Hepatocyte (in vitro differentiated cells): ENCODE data around the gene FOXO3. TPM values are rescaled to one million over a fixed set of nuclear protein-coding genes. Genes with fewer than 3 reads are reported as not detected.

ENCODE experiments used
- DNase-seq: peaks from one replicate; pipeline ENCODE4 v3.0.0-alpha.2; 2016; ENCODE audit warnings: low spot score
- H2AFZ ChIP-seq: fragments of 200-600 bp; sonication (generic); 2 replicates; pipeline ENCODE4 v1.6.0; 2016; ENCODE audit warnings: antibody characterized with exemption, mild to moderate bottlenecking
- H3K27ac ChIP-seq: fragments of 200-600 bp; sonication (generic); 2 replicates; pipeline ENCODE4 v1.5.1; 2016; ENCODE audit warnings: mild to moderate bottlenecking
- H3K27me3 ChIP-seq: fragments of 200-600 bp; sonication (generic); 2 replicates; pipeline ENCODE4 v1.6.1; 2016
- H3K36me3 ChIP-seq: fragments of 200-600 bp; sonication (generic); replicated peaks from 2 replicates; pipeline ENCODE4 v1.5.1; 2016; ENCODE audit warnings: low read depth; ENCODE audit not compliant: insufficient read depth
- H3K4me1 ChIP-seq: fragments of 200-600 bp; sonication (generic); 2 replicates; pipeline ENCODE4 v1.5.1; 2016; ENCODE audit warnings: mild to moderate bottlenecking, moderate library complexity; ENCODE audit not compliant: insufficient read depth
- H3K4me2 ChIP-seq: fragments of 200-600 bp; sonication (generic); 2 replicates; pipeline ENCODE4 v1.6.0; 2016
- H3K4me3 ChIP-seq: fragments of 200-600 bp; sonication (generic); 2 replicates; pipeline ENCODE4 v1.5.1; 2016; ENCODE audit warnings: mild to moderate bottlenecking
- H3K79me2 ChIP-seq: fragments of 200-600 bp; sonication (generic); 2 replicates; pipeline ENCODE4 v1.6.0; 2017; ENCODE audit warnings: mild to moderate bottlenecking
- H3K9me2 ChIP-seq: fragments of 200-600 bp; sonication (generic); replicated peaks from 2 replicates; pipeline ENCODE4 v1.6.0; 2017; ENCODE audit warnings: mild to moderate bottlenecking; ENCODE audit not compliant: insufficient read depth
- H3K9me3 ChIP-seq: fragments of 200-600 bp; sonication (generic); 2 replicates; pipeline ENCODE4 v1.5.1; 2016; ENCODE audit warnings: low read depth, mild to moderate bottlenecking
- H4K20me1 ChIP-seq: fragments of 200-600 bp; sonication (generic); 2 replicates; pipeline ENCODE4 v1.6.0; 2016; ENCODE audit warnings: mild to moderate bottlenecking; ENCODE audit not compliant: insufficient read depth, poor library complexity, severe bottlenecking
- EZH2 ChIP-seq: fragments of 200-600 bp; sonication (generic); IDR thresholded peaks from 2 replicates; pipeline ENCODE4 v1.6.1; 2016; ENCODE audit warnings: antibody characterized with exemption, mild to moderate bottlenecking, borderline replicate concordance
- EZH2phosphoT487 ChIP-seq: fragments of 200-600 bp; sonication (generic); IDR thresholded peaks from one replicate; pipeline ENCODE4 v1.6.1; 2018; ENCODE audit warnings: antibody characterized with exemption, mild to moderate bottlenecking, low read depth, moderate library complexity; ENCODE audit not compliant: unreplicated experiment, severe bottlenecking
- WGBS: methylation state at CpG from one replicate; pipeline ENCODE4 v1.1.6; 2016; ENCODE audit warnings: low lambda C conversion rate; ENCODE audit errors: missing lambda C conversion rate; 5-methylcytosine and 5-hydroxymethylcytosine counted together
- polyA plus RNA-seq: library from polyadenylated mRNA; unstranded; fragments of >200 nt; fragmentation: Nextera tagmentation; extraction: Ambion mirVana; gene quantifications from 2 replicates; pipeline ENCODE4 v1.2.1, GENCODE V29; 2016
- total RNA-seq: library from RNA; depleted of rRNA; stranded (reverse); fragments of >200 nt; gene quantifications from 2 replicates; pipeline ENCODE4 v1.2.3, GENCODE V29; 2014
- TF ChIP-seq, protein P1 (sequence below): fragments of 200-600 bp; sonication (generic); IDR thresholded peaks from 2 replicates; pipeline ENCODE4 v1.5.1; 2016; ENCODE audit warnings: antibody characterized with exemption, mild to moderate bottlenecking; ENCODE audit not compliant: poor library complexity

The FOXO3 gene
- total and polyA plus RNA-seq, 2 experiments from 2014 or later: 44.6 to 54.9 TPM

GRCh38 chr6:108721286-108721685, 160.6 kb downstream of the FOXO3 start:
- no peaks in the 10 kb centered on the region for H3K9me3 ChIP-seq
- H3K4me3 ChIP-seq: no peak overlapping the region
- no peak for DNase-seq
- no peak overlapping the region for H3K4me2 ChIP-seq
- H3K4me1 ChIP-seq: peaks cover under 1% of the 10 kb centered on the region
- H4K20me1 ChIP-seq: no peaks in the 10 kb centered on the region
- H3K36me3 ChIP-seq: no peaks in the 10 kb centered on the region
- no peak overlapping the region for H3K27ac ChIP-seq
- H2AFZ ChIP-seq: no peak overlapping the region
- H3K79me2 ChIP-seq: no peaks in the 10 kb centered on the region
- TF ChIP-seq, protein P1, sequence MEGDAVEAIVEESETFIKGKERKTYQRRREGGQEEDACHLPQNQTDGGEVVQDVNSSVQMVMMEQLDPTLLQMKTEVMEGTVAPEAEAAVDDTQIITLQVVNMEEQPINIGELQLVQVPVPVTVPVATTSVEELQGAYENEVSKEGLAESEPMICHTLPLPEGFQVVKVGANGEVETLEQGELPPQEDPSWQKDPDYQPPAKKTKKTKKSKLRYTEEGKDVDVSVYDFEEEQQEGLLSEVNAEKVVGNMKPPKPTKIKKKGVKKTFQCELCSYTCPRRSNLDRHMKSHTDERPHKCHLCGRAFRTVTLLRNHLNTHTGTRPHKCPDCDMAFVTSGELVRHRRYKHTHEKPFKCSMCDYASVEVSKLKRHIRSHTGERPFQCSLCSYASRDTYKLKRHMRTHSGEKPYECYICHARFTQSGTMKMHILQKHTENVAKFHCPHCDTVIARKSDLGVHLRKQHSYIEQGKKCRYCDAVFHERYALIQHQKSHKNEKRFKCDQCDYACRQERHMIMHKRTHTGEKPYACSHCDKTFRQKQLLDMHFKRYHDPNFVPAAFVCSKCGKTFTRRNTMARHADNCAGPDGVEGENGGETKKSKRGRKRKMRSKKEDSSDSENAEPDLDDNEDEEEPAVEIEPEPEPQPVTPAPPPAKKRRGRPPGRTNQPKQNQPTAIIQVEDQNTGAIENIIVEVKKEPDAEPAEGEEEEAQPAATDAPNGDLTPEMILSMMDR: no peak
- TF ChIP-seq EZH2phosphoT487: no peak
- H3K9me2 ChIP-seq: no peaks in the 10 kb centered on the region
- H3K27me3 ChIP-seq: no peaks in the 10 kb centered on the region
- WGBS: 54% methylated on average over 5 of the region's 5 CpGs

- Histone ChIP-seq H3K27ac (no peak overlapping the region), H4K20me1 (no peaks in the 10 kb centered on the region), H3K79me2 (no peaks in the 10 kb centered on the region), H3K36me3 (no peaks in the 10 kb centered on the region), H3K4me1 (peaks cover 2% of the 10 kb centered on the region), H3K9me3 (no peaks in the 10 kb centered on the region), H3K9me2 (no peaks in the 10 kb centered on the region), H3K27me3 (no peaks in the 10 kb centered on the region), H3K4me2 (no peak overlapping the region), H2AFZ (no peak overlapping the region), H3K4me3 (no peak overlapping the region)
- WGBS: 92% methylated on average over 1 of the region's 1 CpG
- TF ChIP-seq EZH2 (no peak), EZH2phosphoT487 (no peak)
- TF ChIP-seq, protein P1: no peak
- no peak for DNase-seq
Measured at GRCh38 chr6:108723594-108723993, 162.9 kb downstream of the FOXO3 start.

DNA sequence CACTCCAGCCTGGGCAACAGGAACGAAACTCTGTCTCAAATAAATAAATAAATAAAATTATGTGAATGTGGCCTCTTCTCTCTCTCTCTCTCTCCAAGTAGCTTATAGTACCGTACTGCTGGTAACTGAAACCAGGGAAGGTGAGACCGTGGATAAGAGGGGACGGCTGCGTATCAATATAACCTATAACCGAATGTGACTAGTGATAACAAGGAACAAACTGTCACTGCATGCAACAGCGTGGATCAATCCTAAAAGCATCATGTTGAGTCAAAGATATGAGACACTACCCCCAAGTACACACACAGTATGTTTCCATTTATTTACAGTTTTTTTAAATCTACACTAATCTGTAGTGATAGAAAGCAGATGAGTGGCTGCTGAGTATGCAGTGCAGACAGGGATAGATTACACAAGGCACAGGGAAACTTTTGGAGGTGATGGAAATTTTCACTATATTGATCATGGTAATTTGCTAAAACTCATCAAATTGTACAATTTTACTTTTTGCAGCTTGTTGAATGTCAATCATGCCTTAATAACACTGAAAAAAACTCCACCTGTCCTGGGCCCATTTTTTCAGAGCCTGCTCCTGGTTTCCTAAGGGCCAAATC, 166.1 kb downstream of the FOXO3 start:
- TF ChIP-seq EZH2phosphoT487 (no peak), EZH2 (no peak)
- TF ChIP-seq, protein P1: no peak

More for the DNA sequence above, 166.1 kb downstream of the FOXO3 start:
- Histone ChIP-seq H3K79me2 (no peaks in the 10 kb centered on the region), H3K36me3 (no peaks in the 10 kb centered on the region), H3K4me1 (peaks cover 9% of the 10 kb centered on the region), H4K20me1 (no peaks in the 10 kb centered on the region), H3K4me3 (no peak overlapping the region), H2AFZ (no peak overlapping the region), H3K9me3 (no peaks in the 10 kb centered on the region), H3K9me2 (no peaks in the 10 kb centered on the region), H3K27ac (no peak overlapping the region), H3K4me2 (no peak overlapping the region), H3K27me3 (no peaks in the 10 kb centered on the region)
- 87% methylated on average over 7 of the region's 7 CpGs for WGBS
- no peak for DNase-seq
